IMR-90 (cell line): ENCODE measurements around the gene C1QC. TPM values are rescaled to one million over a fixed set of nuclear protein-coding genes. Genes with fewer than 3 reads are reported as not detected.

ENCODE experiments used
- ATAC-seq: fragments of 200-7000 bp; cut with Tn5 transposase; 2 replicates; pipeline ENCODE4 v1.9.1; 2020; ENCODE audit warnings: low read depth, mild to moderate bottlenecking, moderate library complexity
- BruUV-seq: library from RNA; stranded (reverse); fragments of 400-500 nt; replicated peaks from 2 replicates; lab custom pipeline; 2021; lab: Mats Ljungman, UMichigan
- CTCF ChIA-PET: fragments of 300-600 bp; formaldehyde crosslinking; extraction: SDS; loops from one replicate; lab custom pipeline; 2021; ENCODE audit warnings: antibody characterized with exemption; lab: Yijun Ruan, JAX
- POLR2A ChIA-PET: fragments of 300-600 bp; sonication (Branson Sonifier 250); formaldehyde crosslinking; loops from one replicate; lab custom pipeline; 2022; ENCODE audit warnings: antibody characterized with exemption; ENCODE audit not compliant: unreplicated experiment; lab: Charles Lee
- DNase-seq: peaks from one replicate; pipeline ENCODE4 v3.0.0; 2013
- H2AFZ ChIP-seq: replicated peaks from 2 replicates; pipeline ENCODE3; 2013; ENCODE audit warnings: low read length, mild to moderate bottlenecking; ENCODE audit not compliant: poor library complexity
- H2AK5ac ChIP-seq: 2 replicates; pipeline ENCODE4 v1.6.1; 2013; ENCODE audit warnings: low read depth, low read length, inconsistent platforms
- H2AK9ac ChIP-seq: replicated peaks from 2 replicates; pipeline ENCODE3; 2013; ENCODE audit warnings: mild to moderate bottlenecking, low read depth, low read length, moderate library complexity; ENCODE audit not compliant: poor library complexity
- H2BK120ac ChIP-seq: 2 replicates; pipeline ENCODE4 v1.6.1; 2013; ENCODE audit warnings: low read depth, low read length, inconsistent platforms
- H2BK15ac ChIP-seq: 3 replicates; pipeline ENCODE4 v1.6.1; 2013; ENCODE audit warnings: low read depth, low read length, inconsistent platforms
- H2BK20ac ChIP-seq: 2 replicates; pipeline ENCODE4 v1.6.1; 2013; ENCODE audit warnings: low read depth, mild to moderate bottlenecking, inconsistent platforms, low read length, moderate library complexity
- H2BK5ac ChIP-seq: 2 replicates; pipeline ENCODE4 v1.6.1; 2013; ENCODE audit warnings: mild to moderate bottlenecking, low read depth, low read length, inconsistent platforms; ENCODE audit not compliant: poor library complexity, severe bottlenecking
- H3K14ac ChIP-seq: replicated peaks from 2 replicates; pipeline ENCODE4 v1.6.1; 2013; ENCODE audit warnings: low read depth, low read length, inconsistent platforms
- H3K18ac ChIP-seq: 2 replicates; pipeline ENCODE4 v1.6.1; 2013; ENCODE audit warnings: low read depth, low read length, control low read depth
- H3K23ac ChIP-seq: 2 replicates; pipeline ENCODE4 v1.6.1; 2013; ENCODE audit warnings: low read depth, low read length, inconsistent platforms
- H3K27ac ChIP-seq: 2 replicates; pipeline ENCODE4 v1.5.1; 2013; ENCODE audit warnings: mild to moderate bottlenecking, control low read depth, low read length; ENCODE audit not compliant: insufficient read depth
- H3K27me3 ChIP-seq: 2 replicates; pipeline ENCODE4 v1.6.1; 2013; ENCODE audit warnings: low read length; ENCODE audit not compliant: control insufficient read depth, insufficient read depth
- H3K36me3 ChIP-seq: 2 replicates; pipeline ENCODE4 v1.6.1; 2013; ENCODE audit warnings: low read length, mixed read lengths; ENCODE audit not compliant: control insufficient read depth, insufficient read depth
- H3K4ac ChIP-seq: 2 replicates; pipeline ENCODE4 v1.6.1; 2013; ENCODE audit warnings: low read depth, low read length, inconsistent platforms
- H3K4me1 ChIP-seq: 2 replicates; pipeline ENCODE4 v1.6.1; 2013; ENCODE audit warnings: low read length, mixed read lengths; ENCODE audit not compliant: control insufficient read depth, insufficient read depth
- H3K4me2 ChIP-seq: 2 replicates; pipeline ENCODE4 v1.6.1; 2013; ENCODE audit warnings: low read depth, mild to moderate bottlenecking, control low read depth, low read length, moderate library complexity
- H3K4me3 ChIP-seq: 2 replicates; pipeline ENCODE4 v1.5.1; 2013; ENCODE audit warnings: low read depth, mild to moderate bottlenecking, control low read depth, low read length, moderate library complexity; ENCODE audit not compliant: insufficient read depth
- H3K56ac ChIP-seq: 2 replicates; pipeline ENCODE4 v1.6.1; 2013; ENCODE audit warnings: low read length, inconsistent platforms; ENCODE audit not compliant: insufficient read depth; ENCODE audit errors: extremely low read depth
- H3K79me1 ChIP-seq, 2 experiments: 2 replicates each; pipeline ENCODE4 v1.6.1; 2013; ENCODE audit warnings: low read length in 2 of 2, inconsistent platforms in 1 of 2, low read depth in 1 of 2
- H3K9ac ChIP-seq: 2 replicates; pipeline ENCODE4 v1.6.1; 2013; ENCODE audit warnings: low read depth, low read length, control low read depth
- H3K9me1 ChIP-seq: 2 replicates; pipeline ENCODE4 v1.6.1; 2013; ENCODE audit warnings: low read length, inconsistent platforms; ENCODE audit not compliant: insufficient read depth
- H3K9me3 ChIP-seq: 2 replicates; pipeline ENCODE4 v1.6.1; 2013; ENCODE audit warnings: low read length; ENCODE audit not compliant: control insufficient read depth, insufficient read depth
- H4K20me1 ChIP-seq: 2 replicates; pipeline ENCODE4 v1.6.1; 2013; ENCODE audit warnings: low read length, inconsistent platforms; ENCODE audit not compliant: insufficient read depth
- H4K5ac ChIP-seq: 2 replicates; pipeline ENCODE4 v1.6.1; 2013; ENCODE audit warnings: mild to moderate bottlenecking, low read depth, low read length, control low read depth
- H4K8ac ChIP-seq, 2 experiments: 2 replicates each; pipeline ENCODE4 v1.6.1; 2013; ENCODE audit warnings: low read depth in 2 of 2, low read length in 2 of 2, control low read depth in 1 of 2, inconsistent platforms in 1 of 2
- H4K91ac ChIP-seq: 2 replicates; pipeline ENCODE4 v1.6.1; 2013; ENCODE audit warnings: low read depth, low read length, inconsistent platforms; ENCODE audit not compliant: insufficient read depth
- CEBPB ChIP-seq: IDR thresholded peaks from 2 replicates; pipeline ENCODE4 v1.6.1; 2012; ENCODE audit warnings: low read depth, low read length, improper control_type of control experiment
- CHD1 ChIP-seq: IDR thresholded peaks from 2 replicates; pipeline ENCODE4 v1.6.1; 2012; ENCODE audit warnings: low read depth, low read length, improper control_type of control experiment
- ELK1 ChIP-seq: fragments of 150-350 bp; IDR thresholded peaks from 2 replicates; pipeline ENCODE4 v1.6.1; 2016; ENCODE audit warnings: low read depth, mild to moderate bottlenecking, low read length, moderate library complexity, borderline replicate concordance
- FOS ChIP-seq: fragments of 150-350 bp; IDR thresholded peaks from 2 replicates; pipeline ENCODE4 v1.6.1; 2016; ENCODE audit warnings: low read depth, low read length
- MAFK ChIP-seq: IDR thresholded peaks from 2 replicates; pipeline ENCODE4 v1.6.1; 2012; ENCODE audit warnings: low read depth, low read length, improper control_type of control experiment
- MAZ ChIP-seq: IDR thresholded peaks from 2 replicates; pipeline ENCODE4 v1.6.1; 2012; ENCODE audit warnings: low read depth, mild to moderate bottlenecking, low read length, improper control_type of control experiment, moderate library complexity, borderline replicate concordance
- MXI1 ChIP-seq: IDR thresholded peaks from 2 replicates; pipeline ENCODE4 v1.6.1; 2012; ENCODE audit warnings: low read depth, mild to moderate bottlenecking, low read length, moderate library complexity, borderline replicate concordance
- NFE2L2 ChIP-seq: fragments of 150-350 bp; IDR thresholded peaks from 2 replicates; pipeline ENCODE4 v1.6.1; 2016; ENCODE audit warnings: low read depth, mild to moderate bottlenecking, low read length
- POLR2A ChIP-seq: IDR thresholded peaks from 2 replicates; pipeline ENCODE4 v1.6.1; 2012; ENCODE audit warnings: mild to moderate bottlenecking, low read depth, low read length
- RAD21 ChIP-seq: IDR thresholded peaks from 2 replicates; pipeline ENCODE4 v1.6.1; 2012; ENCODE audit warnings: low read length, improper control_type of control experiment
- RCOR1 ChIP-seq: IDR thresholded peaks from 2 replicates; pipeline ENCODE4 v1.6.1; 2012; ENCODE audit warnings: mild to moderate bottlenecking, low read length, improper control_type of control experiment; ENCODE audit not compliant: insufficient replicate concordance
- RFX5 ChIP-seq: IDR thresholded peaks from 2 replicates; pipeline ENCODE4 v1.8.0; 2012; ENCODE audit warnings: low read depth, mild to moderate bottlenecking, low read length, moderate library complexity
- SMC3 ChIP-seq: fragments of 150-350 bp; IDR thresholded peaks from 2 replicates; pipeline ENCODE4 v1.6.1; 2016; ENCODE audit warnings: low read depth, mild to moderate bottlenecking, antibody characterized with exemption, low read length, moderate library complexity
- WGBS, 2 experiments: methylation state at CpG; one replicate each; pipeline versions ENCODE4 v1.1.5 to v1.1.7; 2013; ENCODE audit warnings: missing lambda C conversion rate in 2 of 2; ENCODE audit not compliant: insufficient read length in 1 of 2; ENCODE audit errors: extremely low coverage in 2 of 2; 5-methylcytosine and 5-hydroxymethylcytosine counted together
- dilution Hi-C: fragments of 300-500 bp; cut with HindIII; formaldehyde crosslinking; loops from one replicate; pipeline ENCODE4 v1.14.3; 2018; ENCODE audit warnings: low sequenced_read_pairs; ENCODE audit not compliant: unreplicated experiment
- in situ Hi-C: fragments of 300-500 bp; cut with MboI; formaldehyde crosslinking; loops from 3 replicates; pipeline ENCODE4 v1.14.3; 2019; ENCODE audit warnings: low sequenced_read_pairs, inconsistent platforms, mixed read lengths
- intact Hi-C: fragments of 100-400 bp; cut with micrococcal nuclease; formaldehyde crosslinking; loops from 2 replicates; pipeline ENCODE4 v1.10.0; 2022
- polyA plus RNA-seq, 3 experiments: library from polyadenylated mRNA; depleted of rRNA; stranded (reverse); fragments of >200 nt; gene quantifications; 2 replicates each; pipeline ENCODE4 v1.2.3, GENCODE V29; 2012; ENCODE audit warnings: low replicate concordance in 1 of 3
- total RNA-seq: library from RNA; depleted of rRNA; stranded (reverse); fragments of >200 nt; gene quantifications from 2 replicates; pipeline ENCODE4 v1.2.3, GENCODE V29; 2012
- TF ChIP-seq, protein P1 (sequence below): conservative IDR thresholded peaks from 2 replicates; pipeline ENCODE4 v1.5.1; 2012; ENCODE audit warnings: mild to moderate bottlenecking, low read depth, low read length, improper control_type of control experiment
- TF ChIP-seq, protein P2 (sequence below): fragments of 150-350 bp; IDR thresholded peaks from 2 replicates; pipeline ENCODE4 v1.6.1; 2017; ENCODE audit warnings: mild to moderate bottlenecking, antibody characterized with exemption, low read length, low read depth

The C1QC gene
- total and polyA plus RNA-seq, 2 of the 4 experiments (the other 2 are of a cell fraction): not detected

GRCh38 chr1:22598736-22599135 lies 44.7 kb upstream of the C1QC start:
- intact Hi-C loops: no loop called here
- in situ Hi-C loops: no loop called here
- Histone ChIP-seq H3K27ac (no peak overlapping the region), H3K4me2 (no peak overlapping the region), H2AK5ac (no peak overlapping the region), H3K56ac (no peak overlapping the region), H3K23ac (no peak overlapping the region), H4K91ac (no peak overlapping the region), H3K4me3 (no peak overlapping the region), H3K79me1 (no peaks in the 10 kb centered on the region), H2BK20ac (no peak overlapping the region), H3K9me3 (no peaks in the 10 kb centered on the region), H2BK15ac (no peak overlapping the region), H4K20me1 (0 out of 2 replicates have a peak, but pooled peaks cover 3% of the 10 kb centered on the region), H4K5ac (no peak overlapping the region), H3K14ac (no peak overlapping the region), H3K27me3 (peaks cover 63% of the 10 kb centered on the region), H3K4ac (no peak overlapping the region), H2AFZ (no peak overlapping the region), H3K9me1 (no peaks in the 10 kb centered on the region), H2AK9ac (no peak overlapping the region), H2BK5ac (no peak overlapping the region), H3K36me3 (no peaks in the 10 kb centered on the region), H4K8ac (no peak overlapping the region), H3K4me1 (no peaks in the 10 kb centered on the region), H3K9ac (no peak overlapping the region), H3K18ac (no peak overlapping the region), H2BK120ac (no peak overlapping the region)
- CTCF ChIA-PET: no interaction called here
- POLR2A ChIA-PET: no interaction called here
- BruUV-seq: no TSS peak
- DNase-seq (no peak), ATAC-seq (no peak)
- WGBS, 2 experiments: 57% methylated on average over 5 of the region's 24 CpGs; no CpG with 5 or more reads in 1 of the 2 experiments
- dilution Hi-C loops: no loop called here
- TF ChIP-seq ELK1 (no peak), MAZ (no peak), NFE2L2 (no peak), FOS (no peak), CHD1 (no peak), RAD21 (no peak), MAFK (no peak), MXI1 (no peak), CEBPB (no peak), POLR2A (no peak), RCOR1 (no peak), RFX5 (no peak), SMC3 (no peak)
- TF ChIP-seq, protein P1, sequence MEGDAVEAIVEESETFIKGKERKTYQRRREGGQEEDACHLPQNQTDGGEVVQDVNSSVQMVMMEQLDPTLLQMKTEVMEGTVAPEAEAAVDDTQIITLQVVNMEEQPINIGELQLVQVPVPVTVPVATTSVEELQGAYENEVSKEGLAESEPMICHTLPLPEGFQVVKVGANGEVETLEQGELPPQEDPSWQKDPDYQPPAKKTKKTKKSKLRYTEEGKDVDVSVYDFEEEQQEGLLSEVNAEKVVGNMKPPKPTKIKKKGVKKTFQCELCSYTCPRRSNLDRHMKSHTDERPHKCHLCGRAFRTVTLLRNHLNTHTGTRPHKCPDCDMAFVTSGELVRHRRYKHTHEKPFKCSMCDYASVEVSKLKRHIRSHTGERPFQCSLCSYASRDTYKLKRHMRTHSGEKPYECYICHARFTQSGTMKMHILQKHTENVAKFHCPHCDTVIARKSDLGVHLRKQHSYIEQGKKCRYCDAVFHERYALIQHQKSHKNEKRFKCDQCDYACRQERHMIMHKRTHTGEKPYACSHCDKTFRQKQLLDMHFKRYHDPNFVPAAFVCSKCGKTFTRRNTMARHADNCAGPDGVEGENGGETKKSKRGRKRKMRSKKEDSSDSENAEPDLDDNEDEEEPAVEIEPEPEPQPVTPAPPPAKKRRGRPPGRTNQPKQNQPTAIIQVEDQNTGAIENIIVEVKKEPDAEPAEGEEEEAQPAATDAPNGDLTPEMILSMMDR: no peak
- TF ChIP-seq, protein P2, sequence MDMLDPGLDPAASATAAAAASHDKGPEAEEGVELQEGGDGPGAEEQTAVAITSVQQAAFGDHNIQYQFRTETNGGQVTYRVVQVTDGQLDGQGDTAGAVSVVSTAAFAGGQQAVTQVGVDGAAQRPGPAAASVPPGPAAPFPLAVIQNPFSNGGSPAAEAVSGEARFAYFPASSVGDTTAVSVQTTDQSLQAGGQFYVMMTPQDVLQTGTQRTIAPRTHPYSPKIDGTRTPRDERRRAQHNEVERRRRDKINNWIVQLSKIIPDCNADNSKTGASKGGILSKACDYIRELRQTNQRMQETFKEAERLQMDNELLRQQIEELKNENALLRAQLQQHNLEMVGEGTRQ: no peak
